Kidney (tissue), 14 donors: ENCODE measurements around the gene HAO2. TPM values are rescaled to one million over a fixed set of nuclear protein-coding genes. Genes with fewer than 3 reads are reported as not detected.
A peak's percentile ranks its signal among the peaks of the same experiment; 100 is the strongest.
"Not testable (repeated sequence)": the region's sequence is repeated elsewhere in the genome, so short reads cannot be mapped to it uniquely, and the experiment has no call there.

ENCODE experiments used
- DNase-seq, 5 donors: peaks; one replicate each; pipeline ENCODE4 v3.0.0-alpha.2; 2013 to 2020
- FAIRE-seq: peaks from 2 replicates; lab custom pipeline; 2012; peaks lifted over from hg19 to GRCh38; lab: Jason Lieb, UNC
- H3K27ac ChIP-seq, 2 donors: one replicate each; pipeline ENCODE4 v1.7.0; 2013; ENCODE audit warnings: low read depth in 2 of 2, low read length in 2 of 2, inconsistent platforms in 1 of 2
- H3K27me3 ChIP-seq: one replicate; pipeline ENCODE4 v1.7.1; 2013; ENCODE audit warnings: low read length, inconsistent platforms; ENCODE audit not compliant: control insufficient read depth, insufficient read depth
- H3K36me3 ChIP-seq, 3 donors: one replicate each; pipeline versions ENCODE4 v1.7.0 to v1.7.1; 2013; ENCODE audit warnings: low read length in 3 of 3, control low read depth in 1 of 3, inconsistent platforms in 1 of 3; ENCODE audit not compliant: insufficient read depth in 3 of 3, control insufficient read depth in 2 of 3
- H3K4me1 ChIP-seq, 3 donors: one replicate each; pipeline versions ENCODE4 v1.7.0 to v1.7.1; 2013; ENCODE audit warnings: low read length in 3 of 3, inconsistent platforms in 1 of 3, low read depth in 1 of 3; ENCODE audit not compliant: control insufficient read depth in 2 of 3, insufficient read depth in 2 of 3
- H3K4me3 ChIP-seq, 3 donors: one replicate each; pipeline versions ENCODE4 v1.7.0 to v1.8.1; 2013; ENCODE audit warnings: low read length in 3 of 3, control low read depth in 1 of 3, inconsistent platforms in 1 of 3
- H3K9ac ChIP-seq, 3 donors: one replicate each; pipeline versions ENCODE4 v1.7.0 to v1.7.1; 2013; ENCODE audit warnings: low read length in 3 of 3, control low read depth in 1 of 3, inconsistent platforms in 1 of 3
- H3K9me3 ChIP-seq, 3 donors: one replicate each; pipeline versions ENCODE4 v1.7.0 to v1.7.1; 2013; ENCODE audit warnings: low read length in 3 of 3, control low read depth in 1 of 3, inconsistent platforms in 1 of 3; ENCODE audit not compliant: control insufficient read depth in 2 of 3, insufficient read depth in 1 of 3
- CTCF ChIP-seq: IDR thresholded peaks from 3 replicates; pipeline ENCODE4 v1.5.1; 2012; ENCODE audit warnings: mild to moderate bottlenecking, moderate library complexity, borderline replicate concordance; ENCODE audit not compliant: insufficient read depth; ENCODE audit errors: extremely low read depth
- intact Hi-C: fragments of 100-400 bp; cut with DNase I; formaldehyde crosslinking; loops from one replicate; pipeline ENCODE4 v1.11.1; 2022
- polyA plus RNA-seq: library from polyadenylated mRNA; stranded (reverse); fragments of 350-450 nt; fragmentation: Illumina TruSeq; extraction: RNeasy Lipid Tissue Mini Kit (QIAGEN cat#74804); gene quantifications from one replicate; pipeline ENCODE4 v1.2.3, GENCODE V29; 2014; ENCODE audit warnings: low read depth, low replicate concordance; ENCODE audit not compliant: insufficient read depth
- total RNA-seq: library from RNA; stranded (reverse); fragmentation: NEBNext Ultra II Directional; extraction: Animal tissue kit (Norgen Biotek cat#: 25700); gene quantifications from one replicate; pipeline ENCODE4 v1.2.1, GENCODE V29; 2021
- donor health status: control.
- donor health status: control.
- donor health status: control.
- donor health status: control.
- donor health status: control.
- donor health status: DM: yes; HTN: yes; CAD: no.
- donor health status: Normal renal cell carcinoma (clear cell type).

The HAO2 gene
- total and polyA plus RNA-seq, 2 donors from 2014 or later, result 1.9 to 183 TPM

GRCh38 chr1:119331915-119332314 lies 36.7 kb upstream of the HAO2 start:
- DNase-seq (no peak), FAIRE-seq (no peak)
- Histone ChIP-seq H3K36me3 (no peaks in the 10 kb centered on the region), H3K4me3 (no peak overlapping the region), H3K9me3 (no peaks in the 10 kb centered on the region), H3K27ac (no peak overlapping the region), H3K9ac (no peak overlapping the region), H3K4me1 (peaks cover 0 to 17% (median 4%) of the 10 kb centered on the region in 3 donors), H3K27me3 (no peaks in the 10 kb centered on the region)
- TF ChIP-seq CTCF, result no peak
- intact Hi-C loops, result no loop called here

- H3K9me3 ChIP-seq, result no peaks in the 10 kb centered on the region
- H3K36me3 ChIP-seq, result no peaks in the 10 kb centered on the region
- TF ChIP-seq CTCF, result no peak
- DNase-seq (peak in 1 of 5 donors; percentile 17), FAIRE-seq (no peak)
- intact Hi-C loops, result no loop called here
- H3K27ac ChIP-seq, result no peak overlapping the region
- H3K27me3 ChIP-seq, result no peaks in the 10 kb centered on the region
- no peak overlapping the region for H3K9ac ChIP-seq
- H3K4me3 ChIP-seq, result no peak overlapping the region
- H3K4me1 ChIP-seq, result peaks cover 0 to 14% (median 4%) of the 10 kb centered on the region in 3 donors
Observed at GRCh38 chr1:119332622-119333021, 36.0 kb upstream of the HAO2 start.

GRCh38 chr1:119333163-119333896 lies 35.3 kb upstream of the HAO2 start:
- TF ChIP-seq CTCF, result no peak
- Histone ChIP-seq H3K27ac (no peak overlapping the region), H3K9ac (no peak overlapping the region), H3K27me3 (no peaks in the 10 kb centered on the region), H3K9me3 (no peaks in the 10 kb centered on the region), H3K36me3 (no peaks in the 10 kb centered on the region), H3K4me1 (peaks cover 0 to 9% (median 0%) of the 10 kb centered on the region in 3 donors), H3K4me3 (no peak overlapping the region)
- DNase-seq (peak in 1 of 5 donors; percentile 65), FAIRE-seq (no peak)
- intact Hi-C loops, result no loop called here

- H3K27me3 ChIP-seq, intact Hi-C loops, H3K9me3 ChIP-seq, H3K27ac ChIP-seq, H3K4me1 ChIP-seq, H3K36me3 ChIP-seq, FAIRE-seq, DNase-seq, H3K9ac ChIP-seq, H3K4me3 ChIP-seq: not testable (repeated sequence)
Observed at GRCh38 chr1:119333897-119334250, 34.7 kb upstream of the HAO2 start.
